GM15510 (cell line): ENCODE data around the gene TGFBI.

Experiments
- POLR2A ChIP-seq: IDR thresholded peaks from 3 replicates; pipeline ENCODE4 v1.6.1; 2011; ENCODE audit warnings: borderline replicate concordance; ENCODE audit not compliant: insufficient read length; ENCODE audit errors: extremely low read depth

TGFBI gene

DNA sequence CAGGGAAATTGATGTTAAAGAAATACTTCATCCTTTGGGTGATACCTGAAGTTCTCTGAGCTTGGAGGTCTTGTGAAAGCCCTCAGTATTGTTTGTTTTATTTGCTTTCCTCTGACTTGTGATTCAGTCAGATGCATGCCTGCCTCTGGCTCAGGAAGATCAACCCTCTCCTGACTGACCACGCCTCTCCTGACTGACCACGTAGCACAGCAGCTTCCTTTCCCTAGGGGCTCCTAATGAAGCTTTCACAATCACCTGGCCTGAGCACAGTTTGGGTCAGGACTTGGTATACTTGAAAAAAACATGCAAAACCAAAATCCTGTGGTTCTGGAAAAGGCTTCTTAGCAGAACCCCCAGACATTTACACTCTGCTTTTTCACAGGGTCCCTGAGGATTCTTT, 3.8 kb downstream of the TGFBI start:
- no peak for TF ChIP-seq POLR2A

DNA sequence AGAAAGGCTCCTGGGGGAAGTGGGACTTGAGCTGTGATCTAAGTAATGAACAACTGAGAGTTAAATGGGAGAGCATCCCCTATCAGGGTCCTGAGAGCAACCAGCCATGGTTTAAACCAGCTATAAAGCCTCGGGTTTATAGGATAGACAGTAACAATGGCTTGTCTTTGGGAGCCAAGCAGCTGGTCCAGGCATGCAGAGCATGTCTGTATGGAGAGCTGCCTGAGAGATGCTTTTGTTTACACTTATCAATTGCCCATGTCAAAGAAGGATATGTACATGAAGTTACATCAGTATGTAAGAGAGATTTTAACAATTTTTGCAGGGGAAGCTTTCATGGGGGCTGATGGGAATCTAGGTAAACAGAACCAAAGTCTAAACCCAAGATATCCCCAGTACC, 4.4 kb downstream of the TGFBI start:
- no peak for TF ChIP-seq POLR2A

DNA sequence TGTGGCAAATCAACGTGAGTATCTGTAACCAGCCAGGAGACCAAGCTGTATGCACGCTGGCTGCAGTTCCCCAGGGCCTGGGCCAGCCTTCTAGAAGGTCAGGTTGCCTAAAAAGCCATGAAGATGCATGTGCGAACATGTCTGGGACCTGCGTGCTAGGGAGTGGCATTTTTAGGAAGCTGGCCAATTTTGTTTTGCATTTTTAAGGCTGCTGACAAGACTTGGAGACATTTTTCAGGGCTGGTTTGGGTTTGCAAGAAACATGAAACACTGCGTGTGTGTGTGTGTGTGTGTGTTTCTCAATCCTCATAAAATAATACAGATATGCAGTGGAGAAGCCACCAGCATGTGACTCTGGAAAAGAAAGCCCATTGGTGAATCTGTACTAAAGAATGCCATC, 5.1 kb downstream of the TGFBI start:
- TF ChIP-seq POLR2A, result no peak

DNA sequence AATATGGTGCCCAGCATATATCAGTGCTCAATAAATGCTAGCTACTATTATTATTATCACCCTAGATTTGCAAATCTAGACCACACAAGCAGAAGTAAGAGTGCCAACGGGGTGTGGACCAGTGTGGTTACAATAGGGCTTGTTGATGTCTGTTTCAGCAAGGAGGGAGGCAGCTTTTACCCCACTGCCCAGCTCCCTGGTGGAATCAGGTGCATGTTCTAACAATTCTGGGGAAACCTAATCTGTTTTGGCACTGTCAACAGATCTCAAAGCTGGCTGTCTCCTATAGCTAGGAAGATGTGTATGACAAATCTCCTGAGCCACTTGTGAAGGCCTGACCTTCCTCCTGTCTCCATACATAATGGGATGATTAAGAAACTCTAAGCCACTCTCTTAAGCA, 5.7 kb downstream of the TGFBI start:
- no peak for TF ChIP-seq POLR2A

DNA sequence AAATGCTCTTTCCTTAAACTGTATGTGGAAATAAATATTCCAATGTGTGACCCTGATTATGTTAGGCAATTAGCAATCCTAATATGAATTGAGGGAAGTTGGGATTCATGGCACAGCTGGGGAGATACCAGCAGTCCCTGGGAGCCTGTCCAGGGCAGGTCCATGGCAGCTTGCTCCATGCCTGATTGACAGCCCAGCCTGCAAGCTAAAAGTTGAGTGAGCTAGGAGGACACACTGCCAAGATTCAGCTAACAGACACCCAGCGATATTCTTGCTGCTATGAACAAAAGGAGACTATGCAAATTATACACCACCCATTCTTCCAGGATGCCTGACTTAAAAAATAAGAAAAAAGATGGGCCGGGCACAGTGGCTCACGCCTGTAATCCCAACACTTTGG, 6.2 kb downstream of the TGFBI start:
- TF ChIP-seq POLR2A, result no peak

DNA sequence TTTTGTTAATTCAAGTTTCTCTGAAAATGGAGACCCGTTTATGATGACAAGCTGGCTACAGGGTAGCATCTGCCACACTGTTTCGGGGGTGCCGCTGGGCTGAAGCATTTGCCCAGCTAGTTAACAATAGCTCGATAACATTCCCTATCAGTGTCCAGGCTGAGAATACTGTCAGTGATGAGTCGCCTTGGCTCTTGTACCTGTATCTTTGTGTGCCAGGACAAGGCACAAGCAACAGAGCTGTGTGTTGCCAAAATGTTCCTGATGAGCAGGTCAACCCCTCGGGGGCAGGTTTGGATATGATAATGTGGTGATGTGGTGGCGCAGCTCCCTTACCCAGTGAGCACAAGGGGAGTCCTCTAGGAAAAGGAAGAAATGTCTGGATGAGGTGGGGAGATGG, 7.0 kb downstream of the TGFBI start:
- no peak for TF ChIP-seq POLR2A

DNA sequence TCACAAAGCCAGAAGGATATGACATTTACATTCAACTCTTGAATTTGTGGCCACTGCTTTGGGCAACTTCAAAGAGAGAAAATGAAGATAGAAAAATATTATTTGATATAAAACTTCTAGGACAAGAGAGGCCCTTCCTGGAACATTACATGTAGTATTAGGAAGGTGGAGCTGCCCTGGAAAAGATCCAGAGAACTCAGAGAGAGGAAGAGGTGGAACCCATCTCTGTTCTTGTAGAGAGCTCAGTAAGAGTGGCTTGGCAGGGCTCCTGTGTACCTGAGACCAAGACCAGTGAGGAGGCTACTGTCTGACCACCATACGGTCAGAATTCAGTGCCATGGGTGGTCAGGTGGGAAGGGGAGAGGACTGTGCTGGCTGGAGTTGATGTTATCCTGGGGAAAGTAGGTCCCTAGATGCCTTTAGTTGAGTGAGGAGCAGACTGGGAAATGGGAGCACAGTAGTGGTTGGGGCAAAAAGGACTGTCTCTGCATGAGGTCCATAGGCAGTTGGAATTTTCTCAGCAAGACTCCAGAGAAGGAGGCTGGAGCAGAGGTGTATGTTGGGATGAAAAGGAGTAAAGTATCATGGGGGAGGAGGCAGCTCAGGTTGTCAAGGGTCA, 7.6 kb downstream of the TGFBI start:
- TF ChIP-seq POLR2A, result no peak

DNA sequence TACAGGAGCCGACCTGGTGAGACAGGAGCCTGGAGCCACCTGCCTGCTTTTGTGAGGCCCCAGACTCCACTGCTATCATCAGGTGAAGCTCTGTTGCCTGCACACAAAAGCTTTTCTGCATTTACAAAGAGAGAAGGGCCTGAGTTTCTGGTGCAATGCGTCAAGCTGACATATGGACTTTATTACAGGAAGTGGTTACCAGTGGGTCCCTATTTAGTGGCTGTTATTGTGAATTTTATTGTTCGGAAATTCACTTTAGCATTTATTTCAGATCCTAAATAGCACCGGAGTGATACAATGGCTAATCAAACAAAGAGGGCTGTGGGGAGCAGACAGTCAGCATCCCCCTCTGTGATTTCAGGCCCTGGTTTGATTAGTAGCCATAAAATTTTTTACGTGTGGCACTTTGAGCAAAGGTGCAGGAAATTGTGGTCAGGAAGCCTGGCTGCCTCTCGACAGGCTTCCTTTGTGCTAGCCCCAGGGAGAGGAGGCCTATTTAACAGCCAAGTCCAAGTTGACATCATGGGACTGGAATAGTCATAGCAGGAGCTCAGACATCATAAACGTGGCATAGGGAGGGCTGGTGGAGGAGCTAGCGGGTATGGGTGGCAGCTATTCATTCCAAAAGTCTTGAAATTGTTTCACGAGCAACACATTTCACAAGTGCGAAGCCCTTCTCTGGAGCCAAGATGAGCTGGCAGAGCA, 8.4 kb downstream of the TGFBI start:
- no peak for TF ChIP-seq POLR2A

DNA sequence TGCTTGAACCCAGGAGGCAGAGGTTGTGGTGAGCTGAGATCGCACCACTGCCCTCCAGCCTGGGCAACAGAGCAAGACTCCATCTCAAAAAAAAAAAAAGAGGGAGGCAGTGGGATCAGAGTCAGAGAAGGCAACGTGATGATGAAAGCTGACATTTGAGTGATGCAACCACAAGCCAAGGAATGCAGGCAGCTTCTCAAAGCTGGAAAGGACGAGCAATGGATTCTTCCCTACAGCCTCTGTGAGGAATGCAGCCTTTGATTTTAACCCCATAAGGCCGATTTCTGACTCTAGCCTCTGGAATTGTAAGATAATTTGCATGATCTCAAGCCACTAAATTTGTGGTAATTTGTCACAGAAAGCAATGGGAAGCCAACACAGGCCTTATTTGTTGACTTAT, 9.8 kb downstream of the TGFBI start:
- TF ChIP-seq POLR2A, result no peak

DNA sequence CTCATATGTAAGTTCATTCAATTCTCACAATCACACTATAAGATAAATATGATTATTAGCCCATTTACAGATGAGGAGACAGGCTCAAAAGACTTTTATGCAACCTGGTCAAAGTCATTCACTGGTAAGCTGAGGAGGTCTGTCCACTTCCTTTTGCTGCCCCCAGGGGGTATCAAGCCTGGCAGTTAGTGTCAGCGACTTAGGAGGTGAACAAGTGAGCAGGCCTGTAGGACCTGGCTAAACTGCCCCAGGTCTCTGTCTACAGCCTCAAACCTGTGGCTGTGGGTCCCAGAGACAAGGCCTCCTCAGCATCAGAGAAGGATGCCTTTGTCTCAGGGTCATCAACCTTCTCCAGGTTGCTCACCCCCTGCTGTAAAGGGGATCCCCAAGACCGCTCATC, 10.4 kb downstream of the TGFBI start:
- no peak for TF ChIP-seq POLR2A

DNA sequence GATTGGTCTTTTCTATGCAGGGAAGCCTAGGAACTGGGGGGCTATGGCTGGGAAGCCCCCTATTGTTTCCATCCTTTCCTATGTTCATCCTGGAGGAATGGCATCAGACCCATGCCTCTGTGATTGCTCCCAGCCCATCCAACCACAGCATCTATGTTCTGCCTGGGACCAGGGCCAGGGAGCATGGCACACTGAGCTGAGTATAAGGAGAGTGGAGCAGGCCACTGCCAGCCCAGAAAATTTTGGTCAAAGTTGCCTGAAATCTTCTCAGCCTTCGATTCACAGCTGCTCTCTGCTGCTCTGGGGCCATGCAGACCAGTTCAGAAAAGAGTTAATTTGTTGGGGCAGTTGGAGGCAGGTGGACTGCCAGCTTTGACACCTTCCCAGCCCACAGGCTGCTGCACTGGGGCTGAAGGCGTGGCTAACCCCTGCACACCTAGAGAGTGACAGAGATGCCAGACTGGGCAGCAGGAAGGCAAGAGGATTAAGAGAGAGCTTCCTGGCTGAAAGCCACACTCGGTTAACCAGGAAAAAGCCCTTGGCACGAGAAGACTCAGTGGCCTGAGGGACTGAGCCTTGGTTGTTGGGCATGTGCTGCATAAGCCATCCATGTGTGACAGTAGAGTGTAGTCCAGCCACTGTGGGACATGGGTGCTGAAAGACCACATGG, 12.1 kb downstream of the TGFBI start:
- no peak for TF ChIP-seq POLR2A

DNA sequence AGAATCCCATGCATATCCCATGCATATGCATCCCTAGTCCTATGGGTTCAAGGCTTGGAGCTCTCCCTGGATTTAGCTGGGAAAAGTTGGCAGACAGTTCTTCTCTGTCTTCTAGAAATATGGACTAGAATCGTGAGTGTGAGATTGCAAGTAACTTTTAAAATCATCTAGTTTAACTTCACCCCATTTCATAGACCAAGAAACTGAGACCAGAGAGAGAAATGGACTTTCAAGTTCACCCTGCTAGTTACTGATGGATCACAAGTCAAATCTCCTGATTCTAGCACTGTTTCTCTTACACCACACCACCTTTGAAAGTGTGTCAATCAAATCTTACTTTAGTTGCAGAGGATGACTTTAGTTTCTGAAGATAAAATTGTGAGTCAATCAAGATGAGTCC, 13.4 kb downstream of the TGFBI start:
- no peak for TF ChIP-seq POLR2A

DNA sequence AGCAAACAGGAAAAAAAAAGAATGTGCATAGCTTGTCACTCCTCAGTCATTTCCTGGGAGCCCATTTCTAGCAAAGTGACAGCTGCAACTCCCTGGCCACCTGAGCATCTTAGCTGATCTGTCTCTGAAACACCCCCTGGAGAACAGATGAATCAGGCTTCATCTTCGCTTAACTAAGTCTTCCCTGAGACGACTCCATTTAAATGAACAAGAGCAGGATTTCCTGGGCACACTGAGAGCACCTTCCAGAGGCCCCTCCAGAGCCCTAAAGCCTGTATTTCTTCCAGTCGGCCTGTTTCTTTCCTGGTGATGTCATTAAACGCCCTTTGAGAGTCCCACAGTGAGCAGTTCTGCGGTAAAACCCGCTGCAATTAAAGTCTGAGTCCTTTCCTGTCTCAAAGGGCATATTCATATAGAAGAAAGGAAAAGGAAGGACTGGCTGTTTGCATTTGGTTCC, 13.9 kb downstream of the TGFBI start:
- TF ChIP-seq POLR2A, result no peak

DNA sequence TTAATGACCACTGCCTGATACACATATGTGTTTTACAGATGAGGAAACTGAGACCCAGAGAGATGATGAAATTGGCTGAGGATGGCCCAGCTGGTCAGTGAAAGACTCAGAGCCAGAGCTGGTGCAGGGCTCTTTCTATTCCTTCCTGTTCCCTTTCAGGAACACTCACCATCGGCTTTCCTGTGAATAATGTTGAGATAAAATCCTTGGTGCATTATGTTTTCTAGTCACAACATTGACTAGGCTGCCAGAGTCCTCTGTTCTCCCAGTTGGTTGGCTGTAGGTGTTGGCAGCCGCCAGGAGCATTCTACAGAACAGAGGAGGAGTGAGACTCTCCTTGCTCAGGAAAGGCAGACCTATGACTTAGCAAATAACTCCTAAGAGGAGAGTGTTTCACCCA, 14.8 kb downstream of the TGFBI start:
- no peak for TF ChIP-seq POLR2A

DNA sequence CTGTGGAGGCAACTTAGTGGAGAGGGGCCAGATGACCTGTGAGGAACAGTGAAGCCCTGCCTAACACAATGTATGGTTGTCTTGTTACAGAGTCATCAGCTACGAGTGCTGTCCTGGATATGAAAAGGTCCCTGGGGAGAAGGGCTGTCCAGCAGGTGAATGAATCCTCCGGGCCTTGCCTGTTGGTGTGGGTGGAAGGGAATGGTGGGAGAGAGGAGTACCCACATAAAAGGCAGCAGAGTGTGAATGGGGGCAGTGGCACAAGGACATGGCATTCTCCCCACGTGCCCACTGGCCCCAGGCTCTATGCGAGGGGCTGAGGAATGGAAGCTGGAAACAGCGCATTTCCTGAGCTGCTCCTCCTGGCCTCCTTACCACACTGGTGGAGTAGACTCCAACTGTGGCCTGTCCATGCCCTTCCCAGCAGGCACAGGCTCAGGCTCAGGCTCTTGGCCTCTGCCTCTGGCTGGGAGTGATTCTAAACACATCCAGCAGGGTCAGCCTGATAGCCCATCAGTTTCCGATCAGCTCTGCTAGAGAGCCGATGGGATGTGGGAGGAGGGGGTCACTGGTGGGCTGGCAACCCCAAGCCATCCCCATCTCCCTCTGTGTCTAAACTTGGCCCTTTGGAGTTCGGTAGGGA, 15.3 kb downstream of the TGFBI start:
- TF ChIP-seq POLR2A, result no peak

DNA sequence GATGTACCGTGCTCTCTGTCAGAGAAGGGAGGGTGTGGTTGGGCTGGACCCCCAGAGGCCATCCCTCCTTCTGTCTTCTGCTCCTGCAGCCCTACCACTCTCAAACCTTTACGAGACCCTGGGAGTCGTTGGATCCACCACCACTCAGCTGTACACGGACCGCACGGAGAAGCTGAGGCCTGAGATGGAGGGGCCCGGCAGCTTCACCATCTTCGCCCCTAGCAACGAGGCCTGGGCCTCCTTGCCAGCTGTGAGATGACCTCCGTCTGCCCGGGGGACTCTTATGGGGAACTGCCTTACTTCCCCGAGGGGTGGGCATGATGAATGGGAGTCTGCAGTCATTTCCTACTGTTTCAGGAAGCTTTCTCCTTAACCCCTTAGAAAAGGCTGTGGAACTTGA, 17.5 kb downstream of the TGFBI start:
- TF ChIP-seq POLR2A, result no peak

DNA sequence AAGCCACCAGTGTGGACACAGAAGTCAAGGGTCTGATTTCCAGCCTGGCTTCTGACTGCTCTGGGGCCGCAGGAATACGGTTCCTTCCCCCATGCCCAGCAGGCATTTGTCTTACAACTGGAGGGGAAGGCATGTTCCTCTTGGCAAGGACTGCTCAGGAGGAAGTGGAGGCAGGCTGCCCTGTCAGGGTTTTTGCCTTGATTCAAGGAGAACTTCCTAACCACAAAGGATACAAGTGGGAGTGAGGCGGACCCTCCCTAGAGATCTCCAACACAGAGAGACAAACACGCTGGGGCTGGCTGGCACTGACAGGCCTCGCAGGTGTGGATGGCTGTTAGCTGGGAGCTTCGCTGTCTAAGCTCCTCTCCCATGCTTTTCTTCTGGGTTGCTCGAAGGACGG, 19.1 kb downstream of the TGFBI start:
- no peak for TF ChIP-seq POLR2A

DNA sequence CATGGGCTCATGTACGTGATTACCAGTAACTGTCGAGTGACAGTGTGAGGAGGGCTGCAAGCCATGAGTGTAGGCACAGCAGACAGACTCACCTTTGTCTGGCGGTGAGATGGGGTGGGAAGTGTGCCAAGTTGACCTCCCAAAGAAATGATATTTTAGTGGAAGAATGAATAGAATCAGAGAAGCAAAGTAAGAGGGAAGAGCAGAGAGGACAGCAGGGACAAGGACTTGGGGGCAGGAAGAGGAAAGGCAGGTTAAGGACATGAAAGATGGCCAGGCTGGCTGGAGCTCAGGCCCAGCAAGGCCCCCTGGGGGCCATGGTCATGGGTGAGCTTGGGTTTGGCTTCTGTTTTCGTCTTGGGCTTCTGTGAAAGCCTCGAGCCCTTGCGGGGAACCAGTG, 20.2 kb downstream of the TGFBI start:
- no peak for TF ChIP-seq POLR2A
